ENCODE data around the gene STXBP6.

DNA sequence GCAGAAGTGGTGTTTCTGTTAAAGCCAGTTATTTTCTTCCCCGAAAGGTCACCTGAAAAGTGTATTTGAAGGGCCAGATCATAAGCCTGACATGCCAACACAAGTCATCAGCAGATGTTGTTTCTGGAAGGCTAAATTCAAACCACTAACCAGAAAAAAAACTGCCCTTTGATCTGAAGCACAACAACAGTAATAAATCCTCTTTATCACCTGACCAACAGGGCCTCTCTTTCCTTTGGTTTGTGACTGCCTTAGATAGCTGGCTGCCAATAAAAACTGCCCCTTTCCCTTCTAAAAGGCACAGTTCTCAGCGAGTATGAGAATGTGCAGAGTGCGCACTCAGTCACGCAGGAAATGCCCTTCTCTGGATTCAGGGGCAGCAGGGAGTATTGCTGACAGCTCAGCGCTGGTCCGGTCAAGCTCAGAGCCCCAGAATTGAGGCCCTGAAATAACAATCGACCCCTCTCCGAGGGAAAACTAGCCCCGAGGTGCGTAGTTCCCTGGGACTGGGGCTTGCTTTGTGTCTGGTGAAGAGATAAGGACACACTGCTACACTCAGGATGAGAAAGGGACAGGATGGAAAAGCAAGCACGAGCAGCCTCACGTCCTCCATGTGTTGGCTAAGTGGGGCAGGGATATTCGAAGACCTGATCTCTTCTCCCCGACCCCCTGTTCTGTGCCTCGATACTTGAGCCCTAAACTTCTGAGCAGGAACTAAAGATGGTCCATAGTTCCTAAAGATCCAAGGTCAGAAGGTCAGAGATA, 231.7 kb downstream of the STXBP6 start:
- TF ChIP-seq, protein P1, sequence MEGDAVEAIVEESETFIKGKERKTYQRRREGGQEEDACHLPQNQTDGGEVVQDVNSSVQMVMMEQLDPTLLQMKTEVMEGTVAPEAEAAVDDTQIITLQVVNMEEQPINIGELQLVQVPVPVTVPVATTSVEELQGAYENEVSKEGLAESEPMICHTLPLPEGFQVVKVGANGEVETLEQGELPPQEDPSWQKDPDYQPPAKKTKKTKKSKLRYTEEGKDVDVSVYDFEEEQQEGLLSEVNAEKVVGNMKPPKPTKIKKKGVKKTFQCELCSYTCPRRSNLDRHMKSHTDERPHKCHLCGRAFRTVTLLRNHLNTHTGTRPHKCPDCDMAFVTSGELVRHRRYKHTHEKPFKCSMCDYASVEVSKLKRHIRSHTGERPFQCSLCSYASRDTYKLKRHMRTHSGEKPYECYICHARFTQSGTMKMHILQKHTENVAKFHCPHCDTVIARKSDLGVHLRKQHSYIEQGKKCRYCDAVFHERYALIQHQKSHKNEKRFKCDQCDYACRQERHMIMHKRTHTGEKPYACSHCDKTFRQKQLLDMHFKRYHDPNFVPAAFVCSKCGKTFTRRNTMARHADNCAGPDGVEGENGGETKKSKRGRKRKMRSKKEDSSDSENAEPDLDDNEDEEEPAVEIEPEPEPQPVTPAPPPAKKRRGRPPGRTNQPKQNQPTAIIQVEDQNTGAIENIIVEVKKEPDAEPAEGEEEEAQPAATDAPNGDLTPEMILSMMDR (IDR thresholded peaks at IDR 0.05; ENCODE audit: low read depth, low read length): no peak
- no peak for TF ChIP-seq POLR2A (IDR thresholded peaks at IDR 0.05; ENCODE audit: extremely low read depth, insufficient read length)
- TF ChIP-seq, protein P2, sequence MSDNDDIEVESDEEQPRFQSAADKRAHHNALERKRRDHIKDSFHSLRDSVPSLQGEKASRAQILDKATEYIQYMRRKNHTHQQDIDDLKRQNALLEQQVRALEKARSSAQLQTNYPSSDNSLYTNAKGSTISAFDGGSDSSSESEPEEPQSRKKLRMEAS (IDR thresholded peaks at IDR 0.05; ENCODE audit: low read depth, low read length): no peak

All from NB4 (cell line).